K562 (cell line): Measurements from ENCODE around the gene TRAPPC12. TPM values are rescaled to one million over a fixed set of nuclear protein-coding genes. Genes with fewer than 3 reads are reported as not detected.

ENCODE experiments used
- BMI1 ChIP-seq: fragments of 150-350 bp; IDR thresholded peaks from 2 replicates; pipeline ENCODE4 v1.6.1; 2014; ENCODE audit warnings: low read length
- CBFA2T3 ChIP-seq: fragments of 450-650 bp; IDR thresholded peaks from 2 replicates; pipeline ENCODE4 v1.6.1; 2017
- CREB3L1 ChIP-seq: fragments of 450-650 bp; IDR thresholded peaks from 2 replicates; pipeline ENCODE4 v1.6.1; 2014; ENCODE audit warnings: low read depth, mild to moderate bottlenecking, moderate library complexity, borderline replicate concordance
- DNMT1 ChIP-seq: fragments of 450-650 bp; IDR thresholded peaks from 2 replicates; pipeline ENCODE4 v1.6.1; 2016; ENCODE audit warnings: antibody characterized with exemption, mild to moderate bottlenecking
- E2F1 ChIP-seq: sonication (generic); formaldehyde crosslinking; IDR thresholded peaks from 2 replicates; pipeline ENCODE4 v1.8.1; 2023; ENCODE audit warnings: mild to moderate bottlenecking, missing genetic modification reagents, moderate library complexity
- ETV1 ChIP-seq: fragments of 450-650 bp; conservative IDR thresholded peaks from 2 replicates; pipeline ENCODE4 v1.6.1; 2016; ENCODE audit warnings: missing genetic modification characterization, control low read depth, low read depth, missing compliant biosample characterization
- GABPB2 ChIP-seq: fragments of 250-450 bp; sonication (Bioruptor Pico); conservative IDR thresholded peaks from 2 replicates; pipeline ENCODE4 v1.5.1; 2021; ENCODE audit warnings: mild to moderate bottlenecking
- HLTF ChIP-seq: fragments of 450-650 bp; IDR thresholded peaks from 2 replicates; pipeline ENCODE4 v1.6.1; 2016
- MLX ChIP-seq, 2 experiments: fragments of 450-650 bp in 1 of 2; sonication (generic) in 1 of 2; formaldehyde crosslinking; conservative IDR thresholded peaks; 2 replicates each; pipeline versions ENCODE4 v1.4.0 to v1.8.1; 2020 to 2022; ENCODE audit warnings: mild to moderate bottlenecking in 1 of 2, missing genetic modification reagents in 1 of 2
- NFIX ChIP-seq: fragments of 250-450 bp; sonication (Bioruptor Pico); IDR thresholded peaks from 2 replicates; pipeline ENCODE4 v1.4.0; 2020; ENCODE audit warnings: low read depth, mild to moderate bottlenecking, moderate library complexity
- NR2C2 ChIP-seq, 2 experiments: fragments of 200-800 bp in 1 of 2; sonication (Bioruptor generic) in 1 of 2; sonication (generic) in 1 of 2; formaldehyde crosslinking in 1 of 2; IDR thresholded peaks; 2 replicates each; pipeline versions ENCODE4 v1.6.1 to v1.8.0; 2016 to 2022; ENCODE audit warnings: mild to moderate bottlenecking in 1 of 2, missing compliant biosample characterization in 1 of 2, missing genetic modification characterization in 1 of 2, missing genetic modification reagents in 1 of 2
- PHF20 ChIP-seq: fragments of 450-650 bp; IDR thresholded peaks from 2 replicates; pipeline ENCODE4 v1.6.1; 2018; ENCODE audit not compliant: partially characterized antibody
- ZKSCAN3 ChIP-seq: fragments of 250-450 bp; sonication (Bioruptor Pico); IDR thresholded peaks from 2 replicates; pipeline ENCODE4 v1.4.0; 2020
- ZNF253 ChIP-seq: fragments of 250-450 bp; sonication (Bioruptor Pico); conservative IDR thresholded peaks from 2 replicates; pipeline ENCODE4 v1.6.1; 2021; ENCODE audit warnings: mild to moderate bottlenecking
- ZNF324 ChIP-seq: fragments of 250-450 bp; sonication (Bioruptor Pico); IDR thresholded peaks from 2 replicates; pipeline ENCODE4 v1.4.0; 2020; ENCODE audit warnings: mild to moderate bottlenecking
- ZNF384 ChIP-seq: IDR thresholded peaks from 2 replicates; pipeline ENCODE4 v1.6.1; 2012; ENCODE audit warnings: low read depth, low read length, improper control_type of control experiment
- ZNF778 ChIP-seq: fragments of 450-650 bp; formaldehyde crosslinking; IDR thresholded peaks from 2 replicates; pipeline ENCODE4 v1.4.0; 2020; ENCODE audit warnings: mild to moderate bottlenecking, moderate library complexity
- polyA plus RNA-seq, 8 experiments: library from polyadenylated mRNA; depleted of rRNA in 4 of 8; stranded (reverse) in 5 of 8; unstranded in 3 of 8; fragments of >200 nt; fragmentation: Nextera tagmentation in 2 of 8; fragmentation: Illumina TruSeq in 1 of 8; extraction: Ambion mirVana in 2 of 8; extraction: Trizol in 1 of 8; gene quantifications; 2 replicates each; pipeline versions ENCODE4 v1.2.1 to v1.2.3, GENCODE V29; 2011 to 2014; ENCODE audit warnings: inconsistent platforms in 1 of 8, missing spikeins in 1 of 8
- total RNA-seq, 7 experiments: library from RNA; depleted of rRNA in 6 of 7; stranded (reverse); fragments of >200 nt in 6 of 7; fragmentation: Illumina TruSeq in 2 of 7; extraction: Trizol in 2 of 7; gene quantifications; 2 replicates each; pipeline versions ENCODE4 v1.2.1 to v1.2.3, GENCODE V29; 2011 to 2021; ENCODE audit warnings: low replicate concordance in 1 of 7
- TF ChIP-seq, protein P1 (sequence below): fragments of 250-450 bp; sonication (Bioruptor Pico); IDR thresholded peaks from 2 replicates; pipeline ENCODE4 v1.5.0; 2020; ENCODE audit warnings: mild to moderate bottlenecking
- TF ChIP-seq, protein P2 (sequence below): sonication (generic); formaldehyde crosslinking; IDR thresholded peaks from 2 replicates; pipeline ENCODE4 v1.8.0; 2022; ENCODE audit warnings: missing genetic modification reagents, mild to moderate bottlenecking, borderline replicate concordance
- TF ChIP-seq, protein P3 (sequence below): fragments of 450-650 bp; IDR thresholded peaks from 2 replicates; pipeline ENCODE4 v1.7.0; 2016; ENCODE audit warnings: borderline replicate concordance

Gene TRAPPC12
- total and polyA plus RNA-seq, 9 of the 15 experiments (the other 6 are each of a cell fraction or from before 2014, with no cell fraction given), result 8.0 to 75.2 (median 39.1) TPM

DNA sequence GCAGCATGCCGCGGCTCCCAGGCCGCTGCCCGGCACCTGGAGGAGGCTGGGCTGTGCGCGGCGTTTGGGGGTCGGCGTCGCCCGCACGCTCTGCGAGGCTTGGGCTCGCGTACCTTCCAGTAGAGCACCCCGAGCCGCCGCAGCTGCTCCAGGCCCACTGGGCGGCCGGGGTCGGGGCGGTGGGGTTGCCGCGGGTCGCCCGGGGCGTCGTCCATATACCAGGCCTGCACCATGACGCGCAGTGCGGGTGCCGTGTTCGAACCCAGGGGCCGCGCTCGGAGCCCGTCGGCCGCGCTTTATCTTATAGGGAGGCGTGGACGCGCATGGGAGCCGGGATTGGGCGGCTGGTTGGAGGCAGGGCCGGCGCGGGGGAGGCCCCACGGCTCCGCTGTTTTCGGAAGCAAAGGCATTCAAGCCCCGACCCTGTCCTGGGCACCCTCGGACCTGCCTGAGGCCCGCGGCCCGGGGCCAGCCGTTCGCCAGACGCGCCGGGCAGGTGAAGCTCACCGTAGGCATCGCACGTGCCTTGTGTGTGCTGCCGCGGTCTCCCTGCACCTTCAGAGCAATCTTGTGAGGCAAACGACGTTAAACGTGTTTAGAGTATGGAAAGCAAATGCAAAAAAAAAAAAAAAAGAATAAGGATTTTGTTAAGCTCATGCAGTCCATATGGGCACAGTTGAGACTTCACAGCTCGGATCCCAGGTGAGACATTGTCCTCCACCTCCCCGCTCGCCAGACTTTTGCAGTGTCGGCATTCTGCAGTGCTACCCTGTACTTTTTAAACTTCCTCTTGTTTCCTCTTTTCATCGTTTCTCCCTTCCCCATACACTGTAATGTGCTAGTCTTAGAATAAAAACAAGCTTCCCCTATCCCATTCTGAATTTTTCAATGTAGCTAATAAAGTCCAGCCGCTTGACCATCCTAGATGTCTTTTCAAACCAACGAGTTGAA is 140.0 kb downstream of the TRAPPC12 start, which contains the start of gene ADI1 (continued):
- TF ChIP-seq E2F1 (CRISPR knock-in tag) (peak; percentile 53; the same call in 1 of the 2 replicates), ZNF253 (CRISPR knock-in tag) (no peak), ZNF384 (no peak), CREB3L1 (peak; percentile 28; the same call in 1 of the 2 replicates), PHF20 (peak; percentile 28), CBFA2T3 (no peak), GABPB2 (CRISPR knock-in tag) (no peak), ZNF324 (peak; percentile 54), BMI1 (no peak), NR2C2 (CRISPR knock-in tag; IDR thresholded peaks at IDR 0.05) (no peak), NR2C2 (tag; IDR thresholded peaks at IDR 0.05) (peak; percentile 74), ZNF778 (CRISPR knock-in tag) (no peak), ETV1 (tag) (no peak), HLTF (no peak; the same call in 1 of the 2 replicates), MLX (CRISPR knock-in tag; conservative IDR thresholded peaks at IDR 0.05) (no peak), NFIX (CRISPR knock-in tag) (no peak), ZKSCAN3 (CRISPR knock-in tag) (no peak), DNMT1 (no peak)
- TF ChIP-seq, protein P1, sequence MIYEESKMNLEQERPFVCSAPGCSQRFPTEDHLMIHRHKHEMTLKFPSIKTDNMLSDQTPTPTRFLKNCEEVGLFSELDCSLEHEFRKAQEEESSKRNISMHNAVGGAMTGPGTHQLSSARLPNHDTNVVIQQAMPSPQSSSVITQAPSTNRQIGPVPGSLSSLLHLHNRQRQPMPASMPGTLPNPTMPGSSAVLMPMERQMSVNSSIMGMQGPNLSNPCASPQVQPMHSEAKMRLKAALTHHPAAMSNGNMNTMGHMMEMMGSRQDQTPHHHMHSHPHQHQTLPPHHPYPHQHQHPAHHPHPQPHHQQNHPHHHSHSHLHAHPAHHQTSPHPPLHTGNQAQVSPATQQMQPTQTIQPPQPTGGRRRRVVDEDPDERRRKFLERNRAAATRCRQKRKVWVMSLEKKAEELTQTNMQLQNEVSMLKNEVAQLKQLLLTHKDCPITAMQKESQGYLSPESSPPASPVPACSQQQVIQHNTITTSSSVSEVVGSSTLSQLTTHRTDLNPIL (CRISPR knock-in tag), result no peak
- TF ChIP-seq, protein P2, sequence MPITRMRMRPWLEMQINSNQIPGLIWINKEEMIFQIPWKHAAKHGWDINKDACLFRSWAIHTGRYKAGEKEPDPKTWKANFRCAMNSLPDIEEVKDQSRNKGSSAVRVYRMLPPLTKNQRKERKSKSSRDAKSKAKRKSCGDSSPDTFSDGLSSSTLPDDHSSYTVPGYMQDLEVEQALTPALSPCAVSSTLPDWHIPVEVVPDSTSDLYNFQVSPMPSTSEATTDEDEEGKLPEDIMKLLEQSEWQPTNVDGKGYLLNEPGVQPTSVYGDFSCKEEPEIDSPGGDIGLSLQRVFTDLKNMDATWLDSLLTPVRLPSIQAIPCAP (CRISPR knock-in tag), result no peak
- TF ChIP-seq, protein P3, sequence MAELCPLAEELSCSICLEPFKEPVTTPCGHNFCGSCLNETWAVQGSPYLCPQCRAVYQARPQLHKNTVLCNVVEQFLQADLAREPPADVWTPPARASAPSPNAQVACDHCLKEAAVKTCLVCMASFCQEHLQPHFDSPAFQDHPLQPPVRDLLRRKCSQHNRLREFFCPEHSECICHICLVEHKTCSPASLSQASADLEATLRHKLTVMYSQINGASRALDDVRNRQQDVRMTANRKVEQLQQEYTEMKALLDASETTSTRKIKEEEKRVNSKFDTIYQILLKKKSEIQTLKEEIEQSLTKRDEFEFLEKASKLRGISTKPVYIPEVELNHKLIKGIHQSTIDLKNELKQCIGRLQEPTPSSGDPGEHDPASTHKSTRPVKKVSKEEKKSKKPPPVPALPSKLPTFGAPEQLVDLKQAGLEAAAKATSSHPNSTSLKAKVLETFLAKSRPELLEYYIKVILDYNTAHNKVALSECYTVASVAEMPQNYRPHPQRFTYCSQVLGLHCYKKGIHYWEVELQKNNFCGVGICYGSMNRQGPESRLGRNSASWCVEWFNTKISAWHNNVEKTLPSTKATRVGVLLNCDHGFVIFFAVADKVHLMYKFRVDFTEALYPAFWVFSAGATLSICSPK, result no peak
